ENCODE results near the gene HEXIM2. TPM values are rescaled to one million over a fixed set of nuclear protein-coding genes. Genes with fewer than 3 reads are reported as not detected.

HEXIM2 gene
- total RNA-seq, 1 experiment from 2014 or later: 19.9 TPM

DNA sequence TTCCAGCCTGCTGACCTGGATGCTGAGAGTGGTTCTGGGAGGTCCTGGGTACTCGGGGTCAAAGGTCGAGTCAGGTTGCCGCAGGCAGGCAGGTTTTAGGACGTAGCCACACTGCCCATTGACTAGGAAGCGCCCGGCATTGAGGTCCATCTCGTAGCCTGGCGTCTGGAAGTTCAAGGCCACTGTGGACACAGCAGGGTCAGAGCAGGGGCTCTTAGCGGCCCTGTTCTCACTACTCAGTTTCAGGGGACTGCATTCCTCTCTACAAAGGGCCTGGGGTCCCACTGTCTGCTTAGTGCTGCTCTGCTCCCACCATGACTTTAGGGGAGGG is 48.3 kb upstream of the HEXIM2 start:
- Histone ChIP-seq H3K9me2 (replicated peaks; ENCODE audit: low read length) (no peaks in the 10 kb centered on the region), H3K9me3 (ENCODE audit: low read length) (no peaks in the 10 kb centered on the region), H3K4me3 (ENCODE audit: low read length) (no peak overlapping the region), H3K27ac (ENCODE audit: low read length) (no peak overlapping the region), H3K36me3 (ENCODE audit: low read depth, low read length) (no peaks in the 10 kb centered on the region; the same call in 1 of the 2 replicates), H3F3A (ENCODE audit: low read length, unreplicated experiment) (no peaks in the 10 kb centered on the region), H4K20me1 (ENCODE audit: low read length) (no peaks in the 10 kb centered on the region), H3K4me2 (ENCODE audit: low read length) (no peak overlapping the region), H3K79me2 (ENCODE audit: low read length) (no peaks in the 10 kb centered on the region), H2AFZ (ENCODE audit: low read length) (no peak overlapping the region), H3K9ac (ENCODE audit: low read length) (no peak overlapping the region), H3K4me1 (ENCODE audit: insufficient read depth, low read length) (no peaks in the 10 kb centered on the region), H3K27me3 (ENCODE audit: low read length) (no peaks in the 10 kb centered on the region)
- intact Hi-C loops (cut with micrococcal nuclease): no loop called here
- ATAC-seq (no peak), DNase-seq (no peak)
- POLR2A ChIA-PET (ENCODE audit: unreplicated experiment): no interaction called here
- no TSS peak for BruUV-seq (replicated peaks)
- CTCF ChIA-PET: no interaction called here
- TF ChIP-seq, protein P1, sequence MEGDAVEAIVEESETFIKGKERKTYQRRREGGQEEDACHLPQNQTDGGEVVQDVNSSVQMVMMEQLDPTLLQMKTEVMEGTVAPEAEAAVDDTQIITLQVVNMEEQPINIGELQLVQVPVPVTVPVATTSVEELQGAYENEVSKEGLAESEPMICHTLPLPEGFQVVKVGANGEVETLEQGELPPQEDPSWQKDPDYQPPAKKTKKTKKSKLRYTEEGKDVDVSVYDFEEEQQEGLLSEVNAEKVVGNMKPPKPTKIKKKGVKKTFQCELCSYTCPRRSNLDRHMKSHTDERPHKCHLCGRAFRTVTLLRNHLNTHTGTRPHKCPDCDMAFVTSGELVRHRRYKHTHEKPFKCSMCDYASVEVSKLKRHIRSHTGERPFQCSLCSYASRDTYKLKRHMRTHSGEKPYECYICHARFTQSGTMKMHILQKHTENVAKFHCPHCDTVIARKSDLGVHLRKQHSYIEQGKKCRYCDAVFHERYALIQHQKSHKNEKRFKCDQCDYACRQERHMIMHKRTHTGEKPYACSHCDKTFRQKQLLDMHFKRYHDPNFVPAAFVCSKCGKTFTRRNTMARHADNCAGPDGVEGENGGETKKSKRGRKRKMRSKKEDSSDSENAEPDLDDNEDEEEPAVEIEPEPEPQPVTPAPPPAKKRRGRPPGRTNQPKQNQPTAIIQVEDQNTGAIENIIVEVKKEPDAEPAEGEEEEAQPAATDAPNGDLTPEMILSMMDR (conservative IDR thresholded peaks at IDR 0.05; ENCODE audit: low read depth, low read length): no peak
- TF ChIP-seq EZH2phosphoT487 (IDR thresholded peaks at IDR 0.05; ENCODE audit: borderline replicate concordance, low read length): no peak
- no peak for TF ChIP-seq EZH2 (IDR thresholded peaks at IDR 0.05; ENCODE audit: low read length, unreplicated experiment)

- H2AFZ ChIP-seq (ENCODE audit: low read length): no peak overlapping the region
Observed at GRCh38 chr17:45114117-45114932, 47.4 kb upstream of the HEXIM2 start.

More at GRCh38 chr17:45114117-45114932, 47.4 kb upstream of the HEXIM2 start:
- no peak for TF ChIP-seq EZH2 (IDR thresholded peaks at IDR 0.05; ENCODE audit: low read length, unreplicated experiment)
- TF ChIP-seq EZH2phosphoT487 (IDR thresholded peaks at IDR 0.05; ENCODE audit: borderline replicate concordance, low read length): no peak
- TF ChIP-seq, protein P1 (conservative IDR thresholded peaks at IDR 0.05; ENCODE audit: low read depth, low read length): no peak
- Histone ChIP-seq H3K27me3 (ENCODE audit: low read length) (no peaks in the 10 kb centered on the region), H3K27ac (ENCODE audit: low read length) (no peak overlapping the region), H3K9ac (ENCODE audit: low read length) (no peak overlapping the region), H3K9me3 (ENCODE audit: low read length) (no peaks in the 10 kb centered on the region), H3K79me2 (ENCODE audit: low read length) (no peaks in the 10 kb centered on the region), H3K4me1 (ENCODE audit: insufficient read depth, low read length) (no peaks in the 10 kb centered on the region), H3F3A (ENCODE audit: low read length, unreplicated experiment) (no peaks in the 10 kb centered on the region), H4K20me1 (ENCODE audit: low read length) (no peaks in the 10 kb centered on the region), H3K36me3 (ENCODE audit: low read depth, low read length) (no peaks in the 10 kb centered on the region; the same call in 1 of the 2 replicates), H3K9me2 (replicated peaks; ENCODE audit: low read length) (no peaks in the 10 kb centered on the region), H3K4me2 (ENCODE audit: low read length) (no peak overlapping the region), H3K4me3 (ENCODE audit: low read length) (no peak overlapping the region)
- ATAC-seq (no peak), DNase-seq (no peak)
- BruUV-seq (replicated peaks): no TSS peak
- ChIA-PET CTCF (interaction anchor here (0.7 kb wide), 1 partner anchor 21 kb away, joined by 4 read pairs; the partner anchor contains the start of gene ACBD4), POLR2A (ENCODE audit: unreplicated experiment) (no interaction called here)
- intact Hi-C loops (cut with micrococcal nuclease): no loop called here

Measured in PC-3 (cell line).